ENCODE measurements around the gene KDR.

DNA sequence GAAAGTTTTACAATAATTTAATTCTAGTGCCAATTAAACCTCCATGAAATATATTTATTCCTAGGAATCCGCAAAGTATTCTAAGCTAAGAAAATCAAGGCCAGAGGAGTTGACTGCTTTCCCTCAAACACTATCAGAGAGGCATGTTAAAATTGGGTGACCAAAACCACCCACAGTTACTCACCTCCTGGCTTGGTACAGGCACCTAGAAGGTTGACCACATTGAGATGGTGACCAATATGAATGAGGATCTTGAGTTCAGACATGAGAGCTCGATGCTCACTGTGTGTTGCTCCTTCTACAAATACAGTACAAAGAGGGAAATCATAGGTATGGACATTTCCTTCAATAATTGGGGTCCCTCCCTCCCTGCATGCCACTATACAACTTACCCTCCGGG lies 29.4 kb downstream of the KDR start:
- TF ChIP-seq, protein P1, sequence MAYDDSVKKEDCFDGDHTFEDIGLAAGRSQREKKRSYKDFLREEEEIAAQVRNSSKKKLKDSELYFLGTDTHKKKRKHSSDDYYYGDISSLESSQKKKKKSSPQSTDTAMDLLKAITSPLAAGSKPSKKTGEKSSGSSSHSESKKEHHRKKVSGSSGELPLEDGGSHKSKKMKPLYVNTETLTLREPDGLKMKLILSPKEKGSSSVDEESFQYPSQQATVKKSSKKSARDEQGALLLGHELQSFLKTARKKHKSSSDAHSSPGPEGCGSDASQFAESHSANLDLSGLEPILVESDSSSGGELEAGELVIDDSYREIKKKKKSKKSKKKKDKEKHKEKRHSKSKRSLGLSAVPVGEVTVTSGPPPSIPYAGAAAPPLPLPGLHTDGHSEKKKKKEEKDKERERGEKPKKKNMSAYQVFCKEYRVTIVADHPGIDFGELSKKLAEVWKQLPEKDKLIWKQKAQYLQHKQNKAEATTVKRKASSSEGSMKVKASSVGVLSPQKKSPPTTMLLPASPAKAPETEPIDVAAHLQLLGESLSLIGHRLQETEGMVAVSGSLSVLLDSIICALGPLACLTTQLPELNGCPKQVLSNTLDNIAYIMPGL (CRISPR knock-in tag; IDR thresholded peaks at IDR 0.05), result no peak
- no peak for TF ChIP-seq GABPB1 (CRISPR knock-in tag; IDR thresholded peaks at IDR 0.05)
